ENCODE measurements around the gene BBS4. TPM values are rescaled to one million over a fixed set of nuclear protein-coding genes. Genes with fewer than 3 reads are reported as not detected.

The BBS4 gene
- total and polyA plus RNA-seq, 5 donors from 2014 or later, result 6.3 to 16.1 (median 12.8) TPM

- H3K27me3 ChIP-seq (ENCODE audit: control insufficient read depth, insufficient read depth, low read length), result peaks cover 5% of the 10 kb centered on the region
- Mint-ChIP-seq H3K4me3 (peak overlapping the region in 2 of 4 donors; percentile 48), H3K36me3 (no peaks in the 10 kb centered on the region), H3K9me3 (no peaks in the 10 kb centered on the region), H3K4me1 (peaks cover 6 to 25% (median 15%) of the 10 kb centered on the region in 4 donors), H3K27me3 (peaks cover 16% of the 10 kb centered on the region), H3K27ac (no peak overlapping the region)
- DNase-seq, result no peak
- H3K36me3 ChIP-seq (ENCODE audit: control insufficient read depth, insufficient read depth, low read length), result no peaks in the 10 kb centered on the region
- no peak for ATAC-seq (ENCODE audit: low read depth in 2 of 2)
- H3K9me3 ChIP-seq (ENCODE audit: control insufficient read depth in 2 of 2, low read length in 2 of 2), result no peaks in the 10 kb centered on the region
- H3K27ac ChIP-seq (ENCODE audit: insufficient read depth, low read length, poor library complexity, severe bottlenecking), result no peak overlapping the region
- peaks cover 20% of the 10 kb centered on the region for H3K4me1 ChIP-seq (ENCODE audit: control insufficient read depth, insufficient read depth, low read length, poor library complexity, severe bottlenecking)
- no peak overlapping the region for H3K4me3 ChIP-seq (ENCODE audit: low read depth, low read length)
These were observed 101.5 kb downstream of the BBS4 start for GRCh38 chr15:72787526-72787925.

Other genes with a start within 250 kb of the BBS4 start
- gene ARIH1, start 211.9 kb upstream of the BBS4 start, total RNA-seq, result 242 TPM
- 10 to 100 TPM; 13.1 to 22.8 (median 14.7) TPM for gene ARIH1, start 211.9 kb upstream of the BBS4 start, polyA plus RNA-seq
- gene GOLGA6B, start 31.5 kb upstream of the BBS4 start, total RNA-seq, result not detected
- not detected for gene GOLGA6B, start 31.5 kb upstream of the BBS4 start, polyA plus RNA-seq
- gene HIGD2B, start within 50 bp of the BBS4 start, total RNA-seq, result not detected
- gene HIGD2B, start within 50 bp of the BBS4 start, polyA plus RNA-seq, result under 1 TPM in 1 of 4 donors, not detected in 3; 0.16 TPM
- 89.0 TPM for gene ADPGK, start 97.6 kb downstream of the BBS4 start, total RNA-seq
- gene ADPGK, start 97.6 kb downstream of the BBS4 start, polyA plus RNA-seq, result 10 to 100 TPM; 66.3 to 99.0 (median 83.8) TPM